Keratinocyte (primary cell): ENCODE results near the gene LARGE1.

ENCODE experiments used
- CTCF ChIP-seq, 3 experiments: IDR thresholded peaks in 1 of 3; conservative IDR thresholded peaks in 1 of 3; optimal IDR thresholded peaks in 1 of 3; 2 replicates in 2 of 3; 3 replicates in 1 of 3; pipeline versions ENCODE3 to v1.5.1; 2011; ENCODE audit warnings: low read length in 3 of 3, mild to moderate bottlenecking in 3 of 3, moderate library complexity in 2 of 3, control low read depth in 1 of 3, inconsistent platforms in 1 of 3; ENCODE audit not compliant: insufficient read depth in 2 of 3; ENCODE audit errors: extremely low read depth in 1 of 3
- EZH2 ChIP-seq: IDR thresholded peaks from one replicate; pipeline ENCODE4 v1.6.1; 2012; ENCODE audit warnings: inconsistent platforms, mild to moderate bottlenecking, low read length, moderate library complexity

- TF ChIP-seq CTCF (optimal IDR thresholded peaks at IDR 0.05 in 1 of 3, IDR thresholded peaks at IDR 0.05 in 1 of 3, conservative IDR thresholded peaks at IDR 0.05 in 1 of 3; ENCODE audit: extremely low read depth in 1 of 3, insufficient read depth in 2 of 3, low read length in 3 of 3): no peak
- no peak for TF ChIP-seq EZH2
Measured at GRCh38 chr22:33831207-33831606, 89.1 kb downstream of the LARGE1 start.
